HEK293 (cell line): ENCODE results near the gene IGLL1.

Source experiments
- EGR2 ChIP-seq: fragments of 450-650 bp; formaldehyde crosslinking; IDR thresholded peaks from 2 replicates; pipeline ENCODE4 v1.5.1; 2016; ENCODE audit warnings: low read depth, missing biosample characterization, missing genetic modification characterization
- GFI1B ChIP-seq: fragments of 450-650 bp; formaldehyde crosslinking; IDR thresholded peaks from 2 replicates; pipeline ENCODE4 v1.5.1; 2016; ENCODE audit warnings: missing biosample characterization, missing genetic modification characterization
- GLI4 ChIP-seq: fragments of 450-650 bp; formaldehyde crosslinking; IDR thresholded peaks from 2 replicates; pipeline ENCODE4 v1.5.1; 2016; ENCODE audit warnings: missing biosample characterization, missing genetic modification characterization
- GLIS2 ChIP-seq: fragments of 450-650 bp; formaldehyde crosslinking; IDR thresholded peaks from 2 replicates; pipeline ENCODE4 v1.5.1; 2016; ENCODE audit warnings: missing biosample characterization, missing genetic modification characterization
- PATZ1 ChIP-seq: fragments of 450-650 bp; formaldehyde crosslinking; IDR thresholded peaks from 2 replicates; pipeline ENCODE4 v1.5.1; 2016; ENCODE audit warnings: missing biosample characterization, missing genetic modification characterization
- PRDM2 ChIP-seq: fragments of 450-650 bp; formaldehyde crosslinking; IDR thresholded peaks from 2 replicates; pipeline ENCODE4 v1.5.1; 2016; ENCODE audit warnings: missing biosample characterization, missing genetic modification characterization, borderline replicate concordance
- SALL2 ChIP-seq: fragments of 450-650 bp; formaldehyde crosslinking; IDR thresholded peaks from 2 replicates; pipeline ENCODE4 v1.5.0; 2017; ENCODE audit warnings: missing biosample characterization, mild to moderate bottlenecking, missing genetic modification characterization, borderline replicate concordance
- SCRT1 ChIP-seq: fragments of 450-650 bp; formaldehyde crosslinking; IDR thresholded peaks from 2 replicates; pipeline ENCODE4 v1.5.1; 2016; ENCODE audit warnings: missing biosample characterization, missing genetic modification characterization, borderline replicate concordance
- ZBTB10 ChIP-seq: fragments of 450-650 bp; formaldehyde crosslinking; IDR thresholded peaks from 2 replicates; pipeline ENCODE4 v1.5.1; 2016; ENCODE audit warnings: missing biosample characterization, missing genetic modification characterization
- ZEB2 ChIP-seq: fragments of 450-650 bp; formaldehyde crosslinking; IDR thresholded peaks from 2 replicates; pipeline ENCODE4 v1.5.1; 2016; ENCODE audit warnings: missing biosample characterization, missing genetic modification characterization
- ZFP41 ChIP-seq: fragments of 450-650 bp; formaldehyde crosslinking; IDR thresholded peaks from 2 replicates; pipeline ENCODE4 v1.5.1; 2016; ENCODE audit warnings: missing biosample characterization, missing genetic modification characterization, borderline replicate concordance
- ZNF112 ChIP-seq: fragments of 450-650 bp; formaldehyde crosslinking; IDR thresholded peaks from 2 replicates; pipeline ENCODE4 v1.5.0; 2017; ENCODE audit warnings: missing biosample characterization, missing genetic modification characterization
- ZNF155 ChIP-seq: fragments of 450-650 bp; formaldehyde crosslinking; IDR thresholded peaks from 2 replicates; pipeline ENCODE4 v1.5.1; 2016; ENCODE audit warnings: missing biosample characterization, missing genetic modification characterization
- ZNF157 ChIP-seq: fragments of 450-650 bp; formaldehyde crosslinking; IDR thresholded peaks from 2 replicates; pipeline ENCODE4 v1.5.1; 2016; ENCODE audit warnings: missing biosample characterization, missing genetic modification characterization
- ZNF16 ChIP-seq: fragments of 450-650 bp; formaldehyde crosslinking; IDR thresholded peaks from 2 replicates; pipeline ENCODE4 v1.5.1; 2016; ENCODE audit warnings: low read depth, missing biosample characterization, missing genetic modification characterization
- ZNF169 ChIP-seq: fragments of 450-650 bp; formaldehyde crosslinking; IDR thresholded peaks from 2 replicates; pipeline ENCODE4 v1.5.1; 2016; ENCODE audit warnings: missing biosample characterization, missing genetic modification characterization
- ZNF18 ChIP-seq: fragments of 450-650 bp; formaldehyde crosslinking; IDR thresholded peaks from 2 replicates; pipeline ENCODE4 v1.5.1; 2016; ENCODE audit warnings: missing biosample characterization, missing genetic modification characterization
- ZNF19 ChIP-seq: fragments of 450-650 bp; formaldehyde crosslinking; IDR thresholded peaks from 2 replicates; pipeline ENCODE4; 2016; ENCODE audit warnings: missing biosample characterization, missing genetic modification characterization, low read depth
- ZNF2 ChIP-seq: fragments of 450-650 bp; formaldehyde crosslinking; IDR thresholded peaks from 2 replicates; pipeline ENCODE4 v1.5.1; 2016; ENCODE audit warnings: missing biosample characterization, missing genetic modification characterization
- ZNF311 ChIP-seq: fragments of 450-650 bp; formaldehyde crosslinking; IDR thresholded peaks from 2 replicates; pipeline ENCODE4 v1.5.1; 2017; ENCODE audit warnings: missing biosample characterization, missing genetic modification characterization, borderline replicate concordance
- ZNF394 ChIP-seq: fragments of 450-650 bp; formaldehyde crosslinking; IDR thresholded peaks from 2 replicates; pipeline ENCODE4 v1.5.1; 2016; ENCODE audit warnings: missing biosample characterization, missing genetic modification characterization, mild to moderate bottlenecking, moderate library complexity, borderline replicate concordance
- ZNF701 ChIP-seq: fragments of 450-650 bp; formaldehyde crosslinking; IDR thresholded peaks from 2 replicates; pipeline ENCODE4 v1.5.1; 2016; ENCODE audit warnings: missing biosample characterization, missing genetic modification characterization
- TF ChIP-seq, protein P1 (sequence below): fragments of 450-650 bp; formaldehyde crosslinking; IDR thresholded peaks from 2 replicates; pipeline ENCODE4 v1.5.1; 2017; ENCODE audit warnings: missing biosample characterization, missing genetic modification characterization
- TF ChIP-seq, protein P2 (sequence below): fragments of 450-650 bp; formaldehyde crosslinking; IDR thresholded peaks from 2 replicates; pipeline ENCODE4 v1.5.1; 2017; ENCODE audit warnings: missing biosample characterization, mild to moderate bottlenecking, missing genetic modification characterization, moderate library complexity

IGLL1 gene

GRCh38 chr22:23608583-23608982, 28.5 kb upstream of the IGLL1 start (continued):
- TF ChIP-seq ZNF311 (tag by site-specific recombination), result no peak
- no peak for TF ChIP-seq ZNF2 (tag by site-specific recombination)
- TF ChIP-seq, protein P1, sequence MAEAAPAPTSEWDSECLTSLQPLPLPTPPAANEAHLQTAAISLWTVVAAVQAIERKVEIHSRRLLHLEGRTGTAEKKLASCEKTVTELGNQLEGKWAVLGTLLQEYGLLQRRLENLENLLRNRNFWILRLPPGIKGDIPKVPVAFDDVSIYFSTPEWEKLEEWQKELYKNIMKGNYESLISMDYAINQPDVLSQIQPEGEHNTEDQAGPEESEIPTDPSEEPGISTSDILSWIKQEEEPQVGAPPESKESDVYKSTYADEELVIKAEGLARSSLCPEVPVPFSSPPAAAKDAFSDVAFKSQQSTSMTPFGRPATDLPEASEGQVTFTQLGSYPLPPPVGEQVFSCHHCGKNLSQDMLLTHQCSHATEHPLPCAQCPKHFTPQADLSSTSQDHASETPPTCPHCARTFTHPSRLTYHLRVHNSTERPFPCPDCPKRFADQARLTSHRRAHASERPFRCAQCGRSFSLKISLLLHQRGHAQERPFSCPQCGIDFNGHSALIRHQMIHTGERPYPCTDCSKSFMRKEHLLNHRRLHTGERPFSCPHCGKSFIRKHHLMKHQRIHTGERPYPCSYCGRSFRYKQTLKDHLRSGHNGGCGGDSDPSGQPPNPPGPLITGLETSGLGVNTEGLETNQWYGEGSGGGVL (tag by site-specific recombination), result no peak
- TF ChIP-seq SALL2 (tag by site-specific recombination), result no peak
- TF ChIP-seq GFI1B, result no peak
- TF ChIP-seq ZNF16 (tag by site-specific recombination), result no peak
- no peak for TF ChIP-seq ZNF112 (tag by site-specific recombination)
- peak; percentile 52; the same call in 1 of the 2 replicates for TF ChIP-seq EGR2 (tag by site-specific recombination)
- TF ChIP-seq, protein P2, sequence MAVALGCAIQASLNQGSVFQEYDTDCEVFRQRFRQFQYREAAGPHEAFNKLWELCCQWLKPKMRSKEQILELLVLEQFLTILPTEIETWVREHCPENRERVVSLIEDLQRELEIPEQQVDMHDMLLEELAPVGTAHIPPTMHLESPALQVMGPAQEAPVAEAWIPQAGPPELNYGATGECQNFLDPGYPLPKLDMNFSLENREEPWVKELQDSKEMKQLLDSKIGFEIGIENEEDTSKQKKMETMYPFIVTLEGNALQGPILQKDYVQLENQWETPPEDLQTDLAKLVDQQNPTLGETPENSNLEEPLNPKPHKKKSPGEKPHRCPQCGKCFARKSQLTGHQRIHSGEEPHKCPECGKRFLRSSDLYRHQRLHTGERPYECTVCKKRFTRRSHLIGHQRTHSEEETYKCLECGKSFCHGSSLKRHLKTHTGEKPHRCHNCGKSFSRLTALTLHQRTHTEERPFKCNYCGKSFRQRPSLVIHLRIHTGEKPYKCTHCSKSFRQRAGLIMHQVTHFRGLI (tag by site-specific recombination), result no peak
- no peak for TF ChIP-seq GLI4 (tag by site-specific recombination)
- TF ChIP-seq PRDM2 (tag by site-specific recombination), result no peak
- no peak for TF ChIP-seq ZBTB10 (tag by site-specific recombination)
- TF ChIP-seq ZNF155 (tag by site-specific recombination), result no peak
- no peak for TF ChIP-seq SCRT1
- no peak for TF ChIP-seq GLIS2 (tag by site-specific recombination)
- TF ChIP-seq ZNF394 (tag by site-specific recombination), result no peak
- no peak for TF ChIP-seq ZNF701 (tag by site-specific recombination)
- TF ChIP-seq ZNF19, result no peak
- TF ChIP-seq ZNF18 (tag by site-specific recombination), result no peak
- no peak for TF ChIP-seq ZEB2
- no peak for TF ChIP-seq ZNF169 (tag by site-specific recombination)
- TF ChIP-seq PATZ1 (tag by site-specific recombination), result no peak
- TF ChIP-seq ZNF157 (tag by site-specific recombination), result no peak
- TF ChIP-seq ZFP41 (tag by site-specific recombination), result no peak
